Vagina (tissue), 2 donors: ENCODE results near the gene ACSL6. TPM values are rescaled to one million over a fixed set of nuclear protein-coding genes. Genes with fewer than 3 reads are reported as not detected.

Experiments used
- DNase-seq, 2 donors: peaks; one replicate each; pipeline ENCODE4 v3.0.0-alpha.2; 2017; ENCODE audit errors: extremely low spot score in 2 of 2
- H3K27ac ChIP-seq: fragments of 200-600 bp; sonication (generic); one replicate; pipeline ENCODE4 v1.5.1; 2019
- H3K27me3 ChIP-seq: fragments of 200-600 bp; sonication (generic); one replicate; pipeline ENCODE4 v1.5.1; 2019
- H3K36me3 ChIP-seq, 2 donors: fragments of 200-600 bp; sonication (generic); one replicate each; pipeline ENCODE4 v1.5.1; 2017 to 2019
- H3K4me1 ChIP-seq: fragments of 200-600 bp; sonication (generic); one replicate; pipeline ENCODE4 v1.5.1; 2019
- H3K4me3 ChIP-seq, 2 donors: fragments of 200-600 bp; sonication (generic); 1 replicate in 1 of 2; 2 replicates in 1 of 2; pipeline ENCODE4 v1.5.1; 2016 to 2019
- H3K9me3 ChIP-seq: fragments of 200-600 bp; sonication (generic); one replicate; pipeline ENCODE4 v1.5.1; 2019
- CTCF ChIP-seq, 3 experiments: fragments of 450-650 bp in 2 of 3; fragments of 200-600 bp in 1 of 3; sonication (generic) in 1 of 3; IDR thresholded peaks; one replicate each; pipeline ENCODE4 v1.5.1; 2017 to 2019; ENCODE audit warnings: antibody characterized with exemption in 3 of 3, mild to moderate bottlenecking in 2 of 3, moderate library complexity in 2 of 3
- POLR2A ChIP-seq, 2 donors: fragments of 450-650 bp; IDR thresholded peaks; one replicate each; pipeline ENCODE4 v1.6.1; 2017; ENCODE audit warnings: antibody characterized with exemption in 2 of 2, mild to moderate bottlenecking in 2 of 2, moderate library complexity in 2 of 2
- POLR2AphosphoS5 ChIP-seq, 2 donors: sonication (generic); formaldehyde crosslinking; IDR thresholded peaks; one replicate each; pipeline ENCODE4 v1.9.0; 2017; ENCODE audit warnings: antibody characterized with exemption in 2 of 2, mild to moderate bottlenecking in 2 of 2, low read depth in 1 of 2; ENCODE audit not compliant: insufficient read depth in 1 of 2
- intact Hi-C: fragments of 100-400 bp; cut with DNase I; formaldehyde crosslinking; loops from one replicate; pipeline ENCODE4 v1.15.1; 2023
- total RNA-seq: library from RNA; depleted of rRNA; stranded (reverse); fragments of >200 nt; gene quantifications from one replicate; pipeline ENCODE4 v1.2.3, GENCODE V29; 2016

Gene ACSL6
- total RNA-seq, 1 donor from 2014 or later, result 0.49 TPM

- no peak overlapping the region for H3K4me3 ChIP-seq
- H3K27ac ChIP-seq, result no peak overlapping the region
- TF ChIP-seq POLR2AphosphoS5 (IDR thresholded peaks at IDR 0.05; ENCODE audit: insufficient read depth in 1 of 2, low read depth in 1 of 2) (no peak), CTCF (IDR thresholded peaks at IDR 0.05) (no peak), POLR2A (IDR thresholded peaks at IDR 0.05) (no peak)
- no peaks in the 10 kb centered on the region for H3K9me3 ChIP-seq
- no peaks in the 10 kb centered on the region for H3K27me3 ChIP-seq
- intact Hi-C loops, result no loop called here
- no peaks in the 10 kb centered on the region for H3K4me1 ChIP-seq
- DNase-seq, result no peak
- H3K36me3 ChIP-seq, result no peaks in the 10 kb centered on the region
Measured at GRCh38 chr5:131992370-131992769, 19.1 kb downstream of the ACSL6 start.

DNA sequence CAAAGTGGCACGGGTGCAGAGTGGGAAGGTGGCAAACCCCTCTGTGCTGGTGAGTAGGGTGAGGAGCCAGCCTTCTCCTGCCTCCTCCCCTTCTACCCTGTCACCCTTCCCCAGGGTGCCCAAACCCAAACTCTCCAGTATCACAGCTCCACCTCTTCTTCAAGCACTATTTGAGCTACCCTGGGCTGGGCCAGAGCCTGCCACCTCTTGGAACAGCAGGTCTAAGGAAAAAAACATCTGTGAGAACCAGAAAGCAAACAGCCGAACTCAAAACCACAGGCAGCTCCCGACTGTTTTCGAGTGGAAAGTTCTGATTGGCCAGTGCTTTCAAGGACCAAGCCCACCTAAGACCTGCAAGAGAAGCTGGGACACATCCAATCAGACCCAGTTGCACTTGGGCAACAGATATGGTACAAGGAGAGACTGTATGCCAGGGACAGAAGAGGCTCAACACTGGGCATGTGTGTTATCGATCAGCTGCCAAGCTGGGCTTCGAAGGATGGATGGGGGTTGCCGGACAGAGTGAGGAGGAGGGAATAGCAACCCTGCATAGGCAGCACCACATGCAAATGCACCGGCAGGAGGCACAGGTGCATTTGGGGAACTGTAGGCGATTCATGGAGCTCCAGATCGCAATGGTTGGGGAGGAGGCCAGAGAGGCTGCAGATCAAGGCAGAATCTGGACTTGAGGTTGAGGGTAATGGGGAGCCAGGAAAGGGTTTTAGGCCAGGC, 19.7 kb downstream of the ACSL6 start:
- Histone ChIP-seq H3K4me3 (no peak overlapping the region), H3K36me3 (no peaks in the 10 kb centered on the region), H3K27ac (no peak overlapping the region), H3K4me1 (no peaks in the 10 kb centered on the region), H3K9me3 (no peaks in the 10 kb centered on the region), H3K27me3 (no peaks in the 10 kb centered on the region)
- TF ChIP-seq CTCF (IDR thresholded peaks at IDR 0.05) (no peak), POLR2AphosphoS5 (IDR thresholded peaks at IDR 0.05; ENCODE audit: insufficient read depth in 1 of 2, low read depth in 1 of 2) (no peak), POLR2A (IDR thresholded peaks at IDR 0.05) (no peak)
- intact Hi-C loops, result no loop called here
- no peak for DNase-seq

DNA sequence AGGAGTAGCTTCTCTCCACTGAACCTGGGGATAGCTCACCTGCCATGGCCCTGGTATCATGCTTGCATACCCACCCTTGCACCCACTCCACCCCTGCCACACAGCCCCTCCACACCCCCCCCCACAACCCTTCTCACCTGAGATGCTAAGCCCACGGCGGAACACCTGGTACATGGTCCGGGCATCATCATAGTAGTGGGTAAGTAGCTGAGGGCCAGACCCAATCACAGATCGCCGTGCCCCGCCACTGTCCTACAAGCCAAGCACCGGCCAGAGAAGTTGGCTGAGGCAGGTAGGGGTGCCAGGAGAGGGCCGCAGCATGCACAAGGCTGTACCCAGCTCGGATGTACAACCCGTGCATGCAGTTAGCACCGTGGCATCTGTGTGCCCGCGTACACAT, 20.7 kb downstream of the ACSL6 start:
- H3K9me3 ChIP-seq, result no peaks in the 10 kb centered on the region
- intact Hi-C loops, result no loop called here
- TF ChIP-seq POLR2AphosphoS5 (IDR thresholded peaks at IDR 0.05; ENCODE audit: insufficient read depth in 1 of 2, low read depth in 1 of 2) (no peak), CTCF (IDR thresholded peaks at IDR 0.05) (no peak), POLR2A (IDR thresholded peaks at IDR 0.05) (no peak)
- H3K36me3 ChIP-seq, result no peaks in the 10 kb centered on the region
- no peaks in the 10 kb centered on the region for H3K4me1 ChIP-seq
- H3K27me3 ChIP-seq, result no peaks in the 10 kb centered on the region
- DNase-seq, result no peak
- H3K27ac ChIP-seq, result no peak overlapping the region
- no peak overlapping the region for H3K4me3 ChIP-seq

DNA sequence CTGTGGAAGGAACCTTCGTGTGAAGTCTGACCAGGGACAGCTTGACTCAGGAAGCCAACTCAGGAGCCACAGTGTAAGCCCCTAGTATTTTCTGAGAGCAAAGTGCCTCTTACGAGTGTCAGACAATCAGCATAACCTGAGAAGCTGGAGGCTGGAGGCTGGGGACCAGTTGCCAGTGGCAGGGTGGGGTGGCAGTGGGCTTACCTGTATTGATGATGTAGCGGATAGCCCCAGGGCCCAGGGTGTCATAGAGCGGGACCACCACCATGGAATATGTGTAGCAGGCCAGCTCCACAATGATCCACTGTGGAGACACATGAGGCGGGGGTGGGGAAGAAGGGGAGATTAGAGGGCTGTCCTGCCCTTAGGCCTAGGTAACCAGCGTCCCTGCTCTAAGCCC, 22.9 kb downstream of the ACSL6 start:
- intact Hi-C loops, result no loop called here
- DNase-seq, result no peak
- Histone ChIP-seq H3K4me3 (no peak overlapping the region), H3K27me3 (no peaks in the 10 kb centered on the region), H3K9me3 (no peaks in the 10 kb centered on the region), H3K27ac (no peak overlapping the region), H3K36me3 (no peaks in the 10 kb centered on the region), H3K4me1 (no peaks in the 10 kb centered on the region)
- no peak for TF ChIP-seq POLR2A (IDR thresholded peaks at IDR 0.05)
- TF ChIP-seq CTCF (IDR thresholded peaks at IDR 0.05), result no peak
- no peak for TF ChIP-seq POLR2AphosphoS5 (IDR thresholded peaks at IDR 0.05; ENCODE audit: insufficient read depth in 1 of 2, low read depth in 1 of 2)

GRCh38 chr5:131987251-131987650, 24.2 kb downstream of the ACSL6 start:
- intact Hi-C loops, result no loop called here
- Histone ChIP-seq H3K9me3 (no peaks in the 10 kb centered on the region), H3K36me3 (no peaks in the 10 kb centered on the region), H3K27me3 (no peaks in the 10 kb centered on the region), H3K4me1 (no peaks in the 10 kb centered on the region), H3K4me3 (no peak overlapping the region), H3K27ac (no peak overlapping the region)
- DNase-seq, result no peak
- TF ChIP-seq POLR2A (IDR thresholded peaks at IDR 0.05), result no peak
- TF ChIP-seq POLR2AphosphoS5 (IDR thresholded peaks at IDR 0.05; ENCODE audit: insufficient read depth in 1 of 2, low read depth in 1 of 2), result no peak
- no peak for TF ChIP-seq CTCF (IDR thresholded peaks at IDR 0.05)
